NCI-H69 (cell line): ENCODE measurements around the gene SCN8A.

Experiments
- DNase-seq: peaks from one replicate; lab custom pipeline; 2025; lab: John Stamatoyannopoulos, UW

Gene SCN8A

DNA sequence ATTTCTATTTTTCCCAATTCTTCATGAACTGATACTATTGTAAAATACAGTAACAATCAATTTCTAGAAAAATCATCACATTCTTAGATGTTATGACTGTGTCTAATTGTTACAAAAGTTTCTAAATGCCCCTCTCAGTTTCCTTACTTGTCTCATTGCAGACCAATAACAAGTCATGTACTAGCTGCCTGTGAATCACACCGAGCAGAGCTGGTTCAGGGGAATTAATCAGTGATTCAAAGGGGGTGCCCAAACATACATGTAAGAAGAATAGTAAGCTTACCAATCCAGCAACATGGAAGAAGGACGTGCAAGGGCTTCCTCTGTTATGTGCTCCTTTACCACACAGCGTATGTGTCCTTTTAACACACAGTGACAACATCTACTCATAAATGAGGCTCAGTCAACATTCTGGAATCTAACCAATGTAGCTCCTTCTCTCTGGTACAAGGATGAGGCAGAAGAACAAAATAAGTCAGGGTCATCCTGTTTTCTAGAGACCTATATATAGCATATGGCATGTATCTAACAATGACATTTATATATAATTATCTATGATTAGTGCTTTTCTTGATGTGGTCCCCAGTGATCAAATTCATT is 126.4 kb downstream of the SCN8A start:
- no peak for DNase-seq

GRCh38 chr12:51721282-51721940 is 130.4 kb downstream of the SCN8A start:
- DNase-seq: no peak

DNA sequence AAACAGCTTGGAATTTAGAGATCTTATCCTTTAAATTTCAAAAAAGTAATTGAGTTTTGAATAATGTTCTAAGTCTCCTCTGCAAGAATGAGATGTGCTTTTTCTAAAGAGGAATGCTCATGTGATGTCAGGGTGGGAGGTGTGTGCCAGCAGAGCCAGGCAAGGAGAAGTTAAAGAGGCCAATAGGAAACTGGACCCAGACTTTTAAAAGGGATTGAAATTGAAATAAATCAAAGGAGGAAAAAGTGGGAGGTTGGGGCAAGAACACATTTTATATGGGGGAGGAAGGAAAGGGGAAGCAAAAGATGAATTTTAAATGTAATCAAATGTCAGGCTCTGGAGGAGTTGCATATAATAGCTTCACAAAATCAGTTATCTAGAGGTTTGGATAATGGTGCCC is 131.4 kb downstream of the SCN8A start:
- DNase-seq: no peak

GRCh38 chr12:51726161-51726560 is 135.1 kb downstream of the SCN8A start:
- DNase-seq: no peak

- no peak for DNase-seq
Observed at GRCh38 chr12:51726931-51727330, 135.9 kb downstream of the SCN8A start.

- no peak for DNase-seq
Observed at GRCh38 chr12:51729331-51729730, 138.3 kb downstream of the SCN8A start.

DNA sequence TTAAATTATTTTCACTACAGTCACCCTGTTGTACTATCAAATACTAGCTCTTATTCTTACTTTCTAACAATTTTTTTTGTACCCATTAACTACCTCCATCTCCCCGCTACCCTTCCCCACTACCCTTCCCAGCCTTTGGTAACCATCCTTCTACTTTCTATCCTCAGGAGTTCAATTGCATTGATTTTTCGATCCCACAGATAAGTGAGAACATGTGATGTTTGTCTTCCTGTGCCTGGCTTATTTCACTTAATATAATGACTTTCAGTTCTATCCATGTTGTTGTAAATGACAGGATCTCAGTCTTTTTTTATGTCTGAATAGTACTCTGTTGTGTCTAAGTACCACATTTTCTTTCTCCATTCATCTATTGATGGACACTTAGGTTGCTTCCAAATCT is 139.7 kb downstream of the SCN8A start:
- DNase-seq: no peak

GRCh38 chr12:51740536-51740935 is 149.5 kb downstream of the SCN8A start:
- no peak for DNase-seq

DNA sequence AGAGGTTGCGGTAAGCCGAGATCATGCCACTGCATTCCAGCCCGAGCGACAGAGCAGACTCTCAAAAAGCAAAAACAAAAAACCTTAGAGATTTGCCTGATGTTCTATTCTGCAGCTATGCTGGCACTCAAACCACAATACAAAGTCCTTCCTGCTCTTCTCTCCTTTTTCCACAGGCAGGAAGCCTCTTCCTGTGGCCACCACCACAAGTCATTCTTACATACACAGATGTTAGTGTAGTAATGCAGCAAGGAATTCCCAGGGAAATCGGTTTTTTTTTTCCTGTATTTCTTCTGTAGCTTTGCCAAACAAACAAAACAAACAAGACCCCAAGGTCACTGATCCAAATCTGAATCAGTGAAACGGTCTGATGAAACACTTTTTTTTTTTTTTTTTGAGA is 153.2 kb downstream of the SCN8A start:
- DNase-seq: no peak

DNA sequence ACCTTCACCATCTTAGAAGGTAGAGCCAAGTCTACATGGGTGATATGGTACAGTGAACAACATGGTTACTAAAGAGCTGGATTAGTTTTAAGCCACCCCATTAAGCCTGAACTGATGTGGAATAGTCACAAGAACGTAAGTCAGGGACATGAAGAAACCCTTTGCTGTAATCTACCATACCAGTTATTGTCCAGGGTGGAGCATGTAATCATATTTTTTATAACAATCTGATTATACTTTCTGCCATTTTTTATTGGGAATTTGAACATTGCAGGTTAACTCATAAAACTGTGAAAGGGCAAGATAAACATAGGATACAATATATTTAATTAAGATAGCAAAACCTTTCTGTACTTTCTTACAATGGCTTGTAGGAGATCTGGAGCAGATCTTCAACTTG is 153.9 kb downstream of the SCN8A start:
- DNase-seq: no peak

- no peak for DNase-seq
Observed at GRCh38 chr12:51746416-51746815, 155.4 kb downstream of the SCN8A start.

GRCh38 chr12:51748235-51748634 is 157.2 kb downstream of the SCN8A start:
- no peak for DNase-seq

DNA sequence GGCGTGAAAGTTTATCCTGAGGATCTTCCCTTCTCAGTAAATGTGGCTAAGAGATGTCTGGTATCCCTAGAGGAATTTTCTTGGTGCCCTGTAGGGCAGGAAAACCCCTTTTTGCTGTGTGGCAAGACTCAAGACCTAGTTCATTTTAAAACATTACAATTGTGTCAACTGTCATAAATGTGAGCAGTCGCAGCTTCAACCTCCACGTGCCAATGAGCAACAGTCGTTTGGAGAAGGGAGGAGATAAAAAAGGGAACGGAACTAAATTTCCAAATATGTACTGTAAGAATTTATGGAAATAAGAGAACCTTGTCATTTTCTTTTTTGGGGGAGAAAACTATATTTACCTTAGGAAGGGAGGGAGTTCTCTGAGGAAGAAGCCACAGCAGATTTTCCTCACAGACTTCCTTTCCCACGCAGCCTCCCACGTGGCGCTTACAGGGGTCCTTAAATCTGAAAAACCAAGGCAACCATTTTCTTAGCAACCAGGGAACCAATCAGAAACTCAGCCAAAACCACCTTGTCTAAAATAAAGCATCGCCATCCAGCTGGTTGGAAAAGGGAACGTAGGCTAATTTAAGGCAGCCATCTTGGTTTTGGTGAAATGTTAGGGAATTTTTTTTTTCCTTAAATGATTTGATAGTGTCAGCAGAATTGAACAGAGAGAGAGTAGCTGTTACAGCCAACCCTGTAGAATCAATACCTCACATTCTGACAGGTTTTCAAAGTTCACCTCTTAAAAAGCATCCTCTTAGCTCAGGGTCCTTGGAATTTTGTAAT is 158.4 kb downstream of the SCN8A start:
- no peak for DNase-seq

DNA sequence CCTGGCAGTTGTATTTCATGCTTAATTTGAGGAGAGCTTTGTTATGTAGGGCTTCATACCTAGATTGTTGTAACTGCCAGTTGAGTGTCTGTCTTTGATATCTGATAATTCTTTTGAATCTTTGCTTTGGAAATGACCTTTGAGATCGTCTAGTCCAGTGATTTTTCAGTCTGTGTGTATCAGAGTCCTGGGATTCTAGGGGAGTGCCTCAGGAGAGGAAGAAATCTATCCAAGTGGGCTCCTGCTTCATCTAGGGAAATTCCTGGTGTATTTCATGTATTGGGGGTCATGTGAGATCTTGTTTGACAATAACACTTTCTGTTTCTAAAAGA is 158.9 kb downstream of the SCN8A start:
- no peak for DNase-seq

DNA sequence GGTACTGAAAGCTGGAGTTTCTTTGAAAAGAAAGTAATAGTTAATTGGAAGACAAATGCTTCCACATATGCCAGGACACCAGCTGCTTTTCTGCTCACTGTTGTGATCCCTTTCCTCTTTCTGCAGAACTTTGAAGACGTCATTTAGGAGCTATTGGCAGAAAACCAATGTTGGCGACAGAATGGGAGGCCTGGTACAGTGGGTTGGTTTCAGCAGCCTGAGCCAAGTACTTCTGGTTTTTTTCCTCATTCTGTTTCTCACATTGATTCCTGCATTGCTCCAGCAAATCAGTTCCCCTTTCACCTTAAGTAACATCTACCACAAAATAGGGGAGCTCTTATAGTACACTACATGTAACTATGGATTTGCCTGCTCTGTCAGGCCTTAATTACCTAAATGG is 160.6 kb downstream of the SCN8A start:
- DNase-seq: no peak

GRCh38 chr12:51752234-51752889 is 161.3 kb downstream of the SCN8A start:
- no peak for DNase-seq

DNA sequence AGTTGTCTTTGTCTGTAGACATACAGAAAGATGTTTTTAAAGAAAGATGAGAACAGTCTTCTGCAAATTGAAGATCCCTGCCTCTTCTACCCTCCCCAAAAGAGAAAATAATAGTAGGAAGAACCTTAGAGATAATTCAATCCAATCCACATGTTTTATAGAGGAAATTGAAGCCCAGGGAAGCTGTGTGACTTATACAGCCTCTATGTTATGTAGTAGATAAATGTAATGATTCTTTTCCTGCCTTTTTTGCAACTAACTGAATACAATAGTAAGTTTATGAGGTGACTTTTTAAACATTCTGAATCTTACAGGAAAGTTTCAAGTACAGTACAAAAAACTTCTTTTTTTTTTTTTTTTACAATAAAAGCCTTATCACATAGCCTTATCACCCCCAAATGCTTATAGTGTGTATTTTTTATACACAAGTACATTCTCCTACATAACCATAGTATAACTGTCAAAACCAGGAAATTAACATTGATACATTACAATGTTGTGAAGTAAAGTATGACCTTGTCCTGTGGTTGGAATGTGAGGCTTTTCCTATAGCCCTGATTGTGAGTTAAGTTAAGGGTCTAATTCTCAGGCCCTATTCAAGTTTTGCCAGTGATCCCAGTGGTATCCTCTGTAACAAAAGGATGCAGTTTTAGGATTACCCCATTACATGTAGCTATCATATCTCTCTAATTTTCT is 163.1 kb downstream of the SCN8A start:
- DNase-seq: no peak

GRCh38 chr12:51755251-51755650 is 164.2 kb downstream of the SCN8A start:
- no peak for DNase-seq

GRCh38 chr12:51759175-51759574 is 168.1 kb downstream of the SCN8A start:
- DNase-seq: peak; percentile 21

DNA sequence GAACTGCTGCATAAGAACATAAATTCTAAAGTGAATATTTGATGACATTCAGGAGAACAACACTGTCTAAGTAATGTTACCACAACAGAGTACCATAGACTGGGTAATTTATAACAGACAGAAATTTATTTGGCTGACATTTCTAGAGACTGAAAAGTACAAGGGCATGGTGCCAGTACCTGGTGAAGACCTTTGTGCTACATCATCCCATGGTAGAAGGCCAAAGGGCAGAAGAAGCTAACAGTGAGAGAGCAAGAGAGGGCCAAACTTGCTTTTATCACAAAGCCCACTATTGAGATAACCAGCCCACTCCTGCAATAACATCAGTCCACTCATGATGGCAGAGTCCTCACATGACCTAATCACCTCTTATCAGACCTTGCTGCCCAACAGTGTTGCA is 168.7 kb downstream of the SCN8A start:
- DNase-seq: no peak

GRCh38 chr12:51760231-51760630 is 169.2 kb downstream of the SCN8A start:
- DNase-seq: no peak

- no peak for DNase-seq
Observed at GRCh38 chr12:51763743-51764142, 172.7 kb downstream of the SCN8A start.
